Activated effector memory CD4-positive, alpha-beta T cell treated with Interleukin-2 at 50 U/mL for 16 hours (primary cell): Measurements from ENCODE around the gene PPP1R15B.

ENCODE experiments used
- DNase-seq: peaks from one replicate; pipeline ENCODE4 v3.0.0-alpha.2; 2020

The PPP1R15B gene

DNA sequence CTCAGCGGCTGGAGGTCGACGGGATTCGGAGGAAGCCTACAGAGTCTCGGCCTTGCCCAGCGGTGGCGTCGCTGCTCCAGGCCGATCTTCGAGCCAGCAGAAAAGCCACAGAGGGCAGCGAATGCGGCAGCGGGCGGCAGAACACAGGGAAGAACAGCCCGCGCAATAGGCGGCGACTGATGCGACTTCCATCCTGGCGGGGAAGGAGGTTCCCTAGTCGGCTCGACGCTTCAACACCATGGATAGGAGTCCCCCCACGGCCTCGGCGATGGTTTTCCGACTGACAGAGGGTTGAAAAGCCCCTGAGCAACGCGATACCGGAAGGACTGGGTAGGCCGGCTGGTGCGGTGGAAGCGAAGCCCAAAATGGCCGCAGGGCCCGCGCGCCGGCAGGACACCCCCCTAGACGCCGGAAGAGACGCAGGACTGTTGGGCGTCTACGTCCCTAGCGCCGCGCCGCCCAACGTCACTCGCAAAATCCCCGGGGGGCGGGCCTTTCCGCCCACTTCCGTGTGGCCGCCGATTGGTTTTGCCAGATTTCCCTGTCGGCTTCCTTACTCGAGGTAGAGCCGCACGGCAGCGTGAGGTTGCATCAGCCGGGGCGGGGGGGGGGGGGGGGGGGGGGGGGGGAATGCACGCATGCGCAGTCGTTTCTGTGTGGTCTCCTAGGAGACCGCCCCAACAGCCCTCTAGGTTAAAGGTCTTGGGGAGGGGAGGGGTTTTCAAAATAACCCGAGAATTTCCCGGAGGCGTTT is at the start of gene PPP1R15B:
Gene PPP1R15B (minus strand): TSS at position 367 of the 754 bp plus-strand sequence. CDS start 406 bp downstream, outside the sequence.
- peak; percentile 98 for DNase-seq

DNA sequence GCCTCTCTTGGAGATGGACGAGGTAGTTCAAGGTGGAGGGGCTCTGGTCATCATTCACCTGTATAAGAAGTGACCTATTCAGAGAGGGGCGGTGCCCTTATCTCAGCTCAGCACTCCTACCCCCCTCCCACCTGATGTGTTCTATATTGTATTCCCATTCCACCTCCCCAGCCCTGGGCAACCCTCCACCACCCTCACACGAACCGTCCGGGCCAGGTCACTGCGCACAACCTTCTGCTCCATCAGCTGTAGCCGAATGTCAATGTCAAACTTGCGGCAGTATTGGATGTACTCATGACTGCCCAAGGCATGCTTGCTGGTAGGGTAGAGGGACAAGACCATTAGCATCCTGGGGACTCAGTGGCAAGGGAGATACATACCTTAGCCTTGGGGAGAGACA is 48.7 kb upstream of the PPP1R15B start:
- DNase-seq = no peak

DNA sequence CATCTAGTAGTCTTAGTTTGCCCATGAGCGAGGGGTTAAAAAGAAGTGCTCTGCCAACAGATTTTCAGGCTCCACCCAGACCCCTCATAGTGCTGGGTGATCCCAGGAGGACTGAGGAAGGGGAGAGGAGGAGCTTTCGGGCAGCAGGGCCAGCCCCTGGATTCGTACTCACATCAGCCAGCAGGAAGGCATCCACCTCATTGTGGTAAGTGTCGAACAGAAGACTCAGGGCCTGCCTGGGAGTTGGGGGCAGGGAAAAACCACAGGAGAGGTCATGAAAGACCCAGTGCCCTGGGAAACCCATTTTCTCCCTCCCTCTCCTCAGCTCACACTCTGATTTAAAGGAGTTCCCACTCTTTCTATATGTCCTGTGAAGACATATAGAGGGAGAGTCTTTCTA is 48.1 kb upstream of the PPP1R15B start:
- DNase-seq = no peak

DNA sequence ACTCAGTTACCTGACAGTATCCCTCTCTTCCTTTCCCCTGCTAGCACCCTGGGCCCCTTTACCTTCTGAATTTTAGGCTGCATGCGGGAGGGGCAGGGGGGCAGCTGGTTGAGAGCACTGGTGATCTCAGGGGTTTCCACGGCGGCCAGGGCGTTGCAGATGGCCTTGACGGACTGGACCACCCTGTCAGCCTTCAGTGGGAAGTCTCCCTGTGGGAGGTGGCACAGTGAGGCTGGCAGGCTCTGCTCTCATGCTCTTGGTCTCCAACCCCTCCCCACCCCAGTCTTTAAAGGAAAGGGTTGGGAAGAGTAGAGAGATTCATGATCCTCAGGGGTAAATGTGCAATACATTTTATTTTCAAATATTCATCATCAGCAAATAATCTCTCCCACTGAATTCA is 46.0 kb upstream of the PPP1R15B start:
- DNase-seq = no peak

DNA sequence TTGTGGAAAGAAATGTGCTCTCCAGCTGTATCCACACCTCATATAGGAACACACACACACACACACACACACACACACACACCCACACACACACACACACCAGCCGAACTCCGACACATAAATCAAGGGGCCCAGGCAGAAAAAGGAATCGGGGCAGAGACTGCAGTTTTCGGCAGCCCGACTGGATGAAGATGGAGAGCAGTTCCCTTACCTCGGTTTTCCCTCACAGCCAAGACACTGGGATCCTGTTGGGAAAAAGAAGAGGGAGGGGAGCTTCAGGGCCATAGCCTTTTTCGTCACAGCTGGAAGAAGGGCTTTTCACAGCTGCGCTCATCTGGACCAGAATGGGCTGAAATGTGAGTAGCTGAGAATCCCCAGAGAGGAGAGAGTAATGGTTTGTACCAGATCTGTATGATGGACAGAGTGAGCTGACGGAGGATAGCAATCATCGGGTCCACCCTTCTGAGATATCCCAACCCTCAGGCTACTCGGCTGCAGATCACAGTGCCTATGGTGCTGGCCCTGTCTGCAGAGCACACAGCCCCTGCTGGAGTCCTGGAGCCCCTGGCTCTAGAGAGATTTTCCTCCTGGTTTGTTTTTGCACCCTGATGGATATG is 45.3 kb upstream of the PPP1R15B start:
- no peak for DNase-seq

DNA sequence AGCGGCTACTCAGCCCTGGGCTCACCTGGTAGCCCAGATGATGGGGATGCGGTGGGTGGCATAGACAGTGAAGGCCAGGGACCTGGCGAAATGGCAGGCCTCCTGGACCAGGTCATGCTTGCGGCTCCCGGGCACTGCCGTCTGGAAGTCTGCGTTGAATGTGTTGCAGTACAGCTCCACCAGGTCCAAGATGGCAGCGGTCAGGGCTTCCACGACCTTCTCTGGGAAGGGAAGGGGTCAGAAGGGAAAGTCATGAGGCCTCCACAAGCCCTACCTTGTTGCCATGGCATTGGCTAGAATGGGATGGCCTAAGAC is 44.2 kb upstream of the PPP1R15B start:
- no peak for DNase-seq

DNA sequence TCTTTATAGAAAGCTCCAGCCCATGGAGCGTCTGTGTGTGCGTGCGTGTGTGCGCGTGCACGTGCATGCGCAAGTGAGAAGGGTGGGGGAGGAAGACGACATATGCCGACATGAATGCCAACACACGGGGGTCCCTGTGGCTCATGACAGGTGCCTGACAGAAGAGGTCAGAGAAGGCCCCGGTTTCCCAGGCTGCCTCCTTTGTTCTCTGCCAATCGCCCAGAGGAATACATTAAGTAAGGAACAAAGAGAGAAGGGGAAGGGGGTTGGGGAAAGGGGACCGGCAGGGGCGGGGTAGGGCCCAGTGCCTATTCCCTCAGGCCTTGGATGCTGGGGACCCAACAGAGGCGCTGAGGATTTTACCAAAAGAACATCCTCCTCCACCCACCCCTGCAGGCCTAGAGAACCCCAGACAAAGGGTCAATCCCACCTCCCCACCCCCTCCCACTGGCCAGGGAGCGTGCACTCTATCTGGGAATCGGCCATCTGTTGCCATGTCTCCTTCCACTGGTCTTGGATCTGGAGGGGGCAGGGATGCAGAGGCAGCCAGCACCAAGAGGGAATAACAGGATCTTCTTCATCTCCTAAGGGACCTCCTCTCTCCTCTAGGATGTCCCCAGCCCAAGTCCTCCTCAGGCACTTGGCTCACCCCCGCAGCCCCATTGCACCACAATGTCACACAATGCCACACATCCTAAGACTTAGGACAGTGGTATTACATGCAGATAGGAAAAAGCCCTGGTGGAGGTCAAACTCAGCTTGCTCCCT is 43.6 kb upstream of the PPP1R15B start:
- DNase-seq = no peak

DNA sequence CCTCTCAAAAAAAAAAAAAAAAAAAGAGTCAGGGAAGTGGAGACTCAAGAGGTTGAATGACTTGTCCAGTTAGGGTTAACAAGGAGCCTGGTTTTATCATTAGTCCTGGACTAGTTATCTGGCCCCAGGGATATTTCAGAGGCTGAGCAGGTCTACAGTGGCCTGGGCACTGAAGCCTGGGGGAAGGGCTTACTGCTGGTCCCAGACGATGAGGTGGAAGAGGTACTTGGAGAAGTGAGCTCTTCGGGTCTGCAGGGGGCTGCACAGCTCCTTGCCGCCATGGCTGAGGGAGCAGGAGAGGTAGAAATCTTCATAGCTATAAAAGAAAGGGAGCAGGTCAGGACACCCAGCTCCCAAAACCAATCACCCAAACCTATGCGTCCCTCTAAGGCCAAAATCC is 42.9 kb upstream of the PPP1R15B start:
- DNase-seq = no peak

DNA sequence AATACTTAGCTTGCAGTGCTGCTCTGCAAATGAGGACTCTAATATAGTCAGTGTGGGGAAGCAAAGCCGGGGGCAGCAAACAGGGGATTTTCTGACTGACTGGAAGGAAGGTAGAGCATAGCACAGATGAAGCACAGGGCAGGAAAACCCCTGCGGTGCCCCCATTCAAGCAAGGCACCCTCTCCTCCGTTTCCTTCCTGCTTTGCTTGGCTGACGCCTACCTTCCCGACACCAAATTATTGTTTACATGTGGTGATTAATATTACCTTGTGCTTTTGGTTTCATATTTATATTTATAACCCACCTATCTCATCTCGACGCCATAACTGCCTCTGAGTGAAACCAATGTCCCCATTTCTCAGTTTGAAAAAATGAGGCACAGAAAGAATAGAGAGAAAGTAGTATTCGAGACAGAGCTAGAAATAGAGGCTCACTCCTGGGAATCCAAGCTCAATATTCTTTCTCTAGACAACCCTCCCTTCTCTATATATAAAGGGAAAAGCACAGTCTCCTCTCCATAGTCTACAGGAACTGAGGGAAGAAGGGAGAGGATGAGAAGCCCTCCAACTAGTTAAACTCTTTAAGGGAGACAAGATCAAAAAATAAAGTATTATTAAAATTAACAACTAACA is 41.6 kb upstream of the PPP1R15B start:
- peak; percentile 60 for DNase-seq

DNA sequence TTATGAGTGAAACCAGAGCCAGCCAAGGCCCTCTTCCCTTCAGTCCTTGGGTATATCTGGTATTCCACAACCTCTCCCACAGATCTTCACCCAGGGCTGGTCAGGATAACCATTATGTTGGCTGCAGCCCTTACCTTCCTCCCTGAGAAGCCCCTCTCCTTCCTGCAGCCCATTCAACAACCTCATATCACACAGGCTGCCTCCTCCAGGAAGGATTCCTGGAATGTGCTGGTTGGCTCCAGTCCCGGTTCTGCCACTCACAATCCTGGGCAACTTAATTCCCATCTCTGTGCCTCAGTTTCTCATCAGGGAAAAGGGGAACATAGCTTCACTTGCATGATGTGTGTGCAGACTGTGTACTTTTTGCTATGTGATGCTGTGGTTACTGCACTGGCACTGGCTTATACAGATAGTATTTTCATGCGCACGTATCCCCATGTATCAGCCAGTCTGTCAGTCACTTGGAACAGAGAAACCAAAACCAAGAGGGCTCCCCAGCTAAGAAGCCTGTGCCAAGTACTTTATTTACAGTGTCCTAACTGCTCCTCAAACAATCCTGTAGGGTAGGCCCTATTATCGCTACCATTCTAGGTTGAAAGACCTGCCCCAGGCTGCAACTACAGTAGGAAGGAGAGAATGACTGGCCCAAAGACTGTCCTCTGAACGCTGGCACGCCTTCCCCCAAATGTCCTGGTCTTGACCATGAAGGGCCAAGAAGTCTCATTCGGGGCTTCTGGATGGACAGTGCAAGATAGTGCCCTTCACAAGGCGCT is 39.9 kb upstream of the PPP1R15B start:
- no peak for DNase-seq

DNA sequence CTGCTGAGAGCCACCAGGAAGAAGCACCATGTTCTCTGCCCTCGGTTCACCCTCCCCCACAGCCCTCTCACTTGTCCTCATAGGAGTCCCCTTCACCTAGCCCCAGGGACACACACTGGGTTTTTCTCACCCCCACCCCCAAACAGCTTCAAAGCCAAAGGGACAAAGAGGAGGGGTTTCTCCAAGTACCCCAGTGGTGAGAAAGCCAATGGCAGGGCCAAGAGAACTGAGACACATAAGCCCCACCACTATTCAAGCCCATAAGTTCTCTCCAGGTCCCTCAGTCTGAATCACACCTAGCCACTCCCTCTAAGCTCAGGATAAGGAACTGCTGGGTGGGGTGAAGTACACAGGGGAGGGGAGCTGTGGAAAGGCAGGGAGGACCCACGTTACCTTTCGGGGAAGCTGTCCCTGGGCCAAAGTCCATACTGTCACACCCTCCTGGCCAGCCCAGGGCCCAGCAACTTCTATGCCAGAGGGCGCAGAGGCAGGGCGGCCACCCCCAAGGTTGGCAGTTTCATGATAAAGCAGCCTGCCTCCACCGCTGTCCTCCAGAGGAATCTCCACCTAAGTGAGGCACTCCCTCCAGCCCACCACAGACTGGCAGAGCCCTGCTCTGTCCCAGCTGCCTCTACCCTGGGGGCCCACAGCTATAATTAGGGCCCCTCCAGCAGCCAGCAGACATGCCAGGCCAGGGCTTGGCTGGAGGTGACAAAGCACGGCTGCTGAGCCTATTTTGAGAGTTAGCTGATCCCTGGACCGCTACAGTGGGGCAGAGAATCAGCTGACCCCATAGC is 39.0 kb upstream of the PPP1R15B start:
- DNase-seq = no peak

DNA sequence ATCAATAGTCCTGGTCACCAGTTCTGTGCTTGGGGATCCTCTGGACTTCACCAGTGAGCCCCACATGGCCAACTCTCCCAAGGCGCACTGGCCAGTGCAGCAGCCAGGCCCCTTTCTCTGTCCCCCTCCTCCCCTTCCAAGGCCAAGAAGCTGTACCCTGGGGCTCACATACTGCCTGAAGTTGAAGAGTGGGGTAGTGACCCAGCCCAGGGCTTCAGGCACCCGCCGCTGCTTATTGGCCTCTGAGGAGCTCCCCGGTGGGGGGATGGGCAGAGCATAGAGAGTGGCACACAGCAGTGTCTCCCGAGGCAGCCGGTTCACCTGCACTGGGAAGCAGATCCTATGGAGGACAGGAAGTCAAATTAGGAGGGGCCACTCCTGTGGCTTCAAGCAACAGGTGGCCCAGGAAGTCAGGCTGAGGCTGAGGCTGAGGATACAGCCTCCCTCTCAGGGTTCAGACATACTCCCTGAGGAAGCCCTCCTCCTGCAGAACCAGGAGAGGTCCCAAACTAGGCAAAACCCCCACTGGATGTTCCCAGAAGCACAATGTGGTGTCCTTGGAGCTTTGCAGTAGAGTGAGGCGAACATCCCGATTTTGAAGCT is 38.2 kb upstream of the PPP1R15B start:
- DNase-seq = no peak

DNA sequence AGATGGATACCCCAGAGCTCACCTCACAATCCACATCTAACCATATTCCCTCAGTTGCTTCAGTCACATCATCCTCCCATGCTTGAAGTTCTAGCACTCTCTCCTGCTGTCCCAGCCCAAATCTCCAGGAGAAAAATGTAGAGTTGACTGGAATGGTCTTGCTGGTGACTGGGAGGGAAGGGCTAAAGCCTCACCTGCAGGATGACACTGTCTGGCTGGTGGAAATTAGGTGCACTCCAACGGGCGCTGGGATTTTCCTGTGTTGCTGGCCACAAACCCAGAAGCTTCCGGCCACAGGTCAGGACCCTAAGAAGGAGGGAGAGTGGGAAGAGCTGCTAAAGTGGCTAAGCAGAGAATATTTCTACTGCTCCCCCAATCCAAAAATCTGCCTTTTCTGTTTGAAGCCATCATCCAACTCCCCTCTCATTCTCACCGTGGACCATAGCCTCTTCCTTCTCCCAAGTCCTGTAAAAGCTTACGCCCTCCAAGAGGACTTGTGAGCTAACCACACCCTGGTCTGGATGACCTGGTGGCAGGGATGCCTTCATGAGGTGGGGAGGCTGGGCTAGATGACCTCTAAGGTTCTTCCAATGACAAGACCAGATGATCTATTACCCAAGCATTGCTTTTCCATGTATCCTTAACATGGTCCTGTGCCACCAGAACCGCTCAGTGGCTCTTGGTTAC is 37.5 kb upstream of the PPP1R15B start:
- no peak for DNase-seq

DNA sequence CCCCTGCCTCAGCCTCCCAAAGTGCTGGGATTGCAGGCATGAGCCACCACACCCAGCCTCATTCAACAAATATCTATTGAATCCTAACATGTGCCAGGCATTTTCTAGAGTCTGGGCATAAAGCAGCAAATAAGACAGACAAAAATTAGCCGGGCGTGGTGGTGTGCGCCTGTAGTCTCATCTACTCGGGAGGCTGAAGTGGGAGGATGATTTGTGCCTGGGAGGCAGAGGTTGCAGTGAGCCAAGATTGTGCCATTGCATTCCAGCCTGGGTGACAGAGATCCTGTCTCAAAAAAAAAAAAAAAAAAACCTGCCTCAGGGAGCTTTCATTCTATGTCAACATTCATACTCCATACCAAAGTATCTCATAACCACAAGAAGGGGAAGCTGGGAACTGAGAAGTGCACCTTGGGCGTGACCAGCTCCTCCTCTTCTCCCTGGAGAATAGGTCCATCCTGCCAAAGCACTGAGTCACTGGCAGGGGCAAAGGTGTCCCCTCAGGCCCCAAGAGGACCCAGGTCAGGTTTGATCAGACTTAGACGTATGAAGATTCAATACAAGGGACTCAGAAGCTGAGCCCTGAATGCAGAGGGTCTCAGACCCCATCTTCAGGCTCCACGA is 36.8 kb upstream of the PPP1R15B start:
- DNase-seq = no peak

DNA sequence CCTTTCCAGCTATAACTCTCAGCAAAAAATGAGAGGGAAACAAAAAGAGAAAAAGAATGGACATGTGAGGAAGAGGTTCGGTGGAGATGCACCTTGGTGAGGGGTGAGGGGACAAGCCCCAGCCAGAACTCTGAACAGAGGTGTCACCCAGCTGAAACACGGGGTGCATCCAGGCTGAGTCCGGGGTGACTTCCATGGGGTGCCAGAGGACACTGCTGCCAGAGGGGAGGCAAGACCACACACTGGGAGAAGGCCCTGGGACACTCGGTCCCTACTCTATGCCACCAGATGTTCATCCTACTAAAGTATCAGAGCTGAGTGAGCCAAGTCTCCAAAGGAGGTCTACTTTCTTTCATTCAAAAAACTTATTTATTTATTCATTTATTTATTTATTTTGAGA is 36.1 kb upstream of the PPP1R15B start:
- no peak for DNase-seq

DNA sequence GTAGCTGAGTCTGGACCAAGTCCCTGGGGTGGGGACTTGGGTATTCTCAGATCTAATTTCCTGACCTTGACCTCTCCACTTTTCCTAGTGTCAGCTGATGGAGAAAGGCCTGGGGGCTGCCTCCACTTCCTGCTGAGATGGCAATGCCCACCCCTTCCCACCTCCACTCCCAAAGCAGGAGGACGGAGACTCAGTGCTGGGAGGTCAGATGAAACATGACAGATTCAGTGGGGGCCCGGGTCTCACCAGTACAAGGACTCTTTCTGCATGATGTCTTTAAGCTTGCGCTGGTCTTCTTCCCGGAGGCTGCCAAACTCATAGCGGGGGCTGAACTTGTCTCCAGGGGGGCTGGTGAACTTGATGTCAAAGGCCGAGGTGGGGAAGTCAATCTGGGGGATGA is 35.6 kb upstream of the PPP1R15B start:
- no peak for DNase-seq

DNA sequence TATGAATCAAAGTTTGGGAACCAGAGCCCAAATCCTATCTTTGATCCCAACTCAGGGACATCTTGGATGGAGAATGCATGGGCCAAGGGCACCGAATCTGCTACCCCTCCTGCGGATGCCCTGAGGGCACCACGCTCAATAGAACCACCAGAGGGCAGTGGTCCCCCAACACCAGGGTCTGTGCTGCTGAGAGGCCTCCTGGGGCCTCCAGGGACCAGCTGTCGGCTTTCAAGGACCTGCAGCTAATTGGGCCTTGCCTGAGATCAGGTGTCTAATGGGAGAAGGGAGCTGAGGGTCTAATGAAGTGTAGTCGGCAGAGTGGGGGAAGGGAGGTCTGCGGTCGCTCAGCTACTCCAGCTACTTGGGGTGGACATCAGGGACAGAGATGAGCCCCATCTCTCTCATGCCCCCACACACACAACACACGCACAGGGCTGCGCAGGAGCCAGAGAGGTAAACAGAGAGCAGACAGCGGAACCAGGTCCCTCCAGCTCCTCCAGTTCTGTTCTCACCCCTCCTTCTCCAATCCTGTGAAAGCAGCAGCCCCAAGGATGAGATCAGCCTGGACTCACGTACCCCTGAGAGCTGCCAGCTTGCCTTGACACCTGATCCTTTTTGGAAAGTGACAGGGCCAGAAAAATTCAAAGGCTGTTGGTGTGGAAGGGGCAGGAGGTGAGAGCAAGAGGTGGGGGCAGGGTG is 34.9 kb upstream of the PPP1R15B start:
- peak; percentile 60 for DNase-seq

DNA sequence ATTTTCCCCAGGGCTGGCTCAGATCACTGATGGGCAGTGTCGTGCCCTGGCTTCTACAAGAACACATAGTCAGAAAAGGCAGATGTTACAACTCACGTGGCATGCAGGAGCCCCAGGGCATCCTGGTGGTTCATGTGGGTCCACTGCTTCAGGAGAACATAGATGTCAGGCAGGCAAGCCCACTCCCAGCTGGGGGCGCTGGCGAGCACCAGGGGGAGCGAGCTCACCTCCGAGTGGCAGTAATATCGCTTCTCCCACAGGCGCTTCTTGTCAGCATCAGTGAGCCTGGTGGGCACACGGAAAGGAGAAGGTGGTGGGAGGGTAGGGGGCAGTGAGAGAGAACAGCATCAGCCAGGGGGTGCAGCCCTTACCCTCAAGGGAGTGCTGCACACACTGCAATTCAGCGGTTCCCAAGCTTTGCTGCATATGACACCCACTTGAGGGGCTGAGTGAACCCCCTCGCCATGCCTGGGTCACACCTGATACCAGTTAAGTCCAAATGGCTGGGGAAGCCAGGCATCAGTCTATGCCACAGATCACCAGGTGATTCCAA is 34.3 kb upstream of the PPP1R15B start:
- peak; percentile 22 for DNase-seq

DNA sequence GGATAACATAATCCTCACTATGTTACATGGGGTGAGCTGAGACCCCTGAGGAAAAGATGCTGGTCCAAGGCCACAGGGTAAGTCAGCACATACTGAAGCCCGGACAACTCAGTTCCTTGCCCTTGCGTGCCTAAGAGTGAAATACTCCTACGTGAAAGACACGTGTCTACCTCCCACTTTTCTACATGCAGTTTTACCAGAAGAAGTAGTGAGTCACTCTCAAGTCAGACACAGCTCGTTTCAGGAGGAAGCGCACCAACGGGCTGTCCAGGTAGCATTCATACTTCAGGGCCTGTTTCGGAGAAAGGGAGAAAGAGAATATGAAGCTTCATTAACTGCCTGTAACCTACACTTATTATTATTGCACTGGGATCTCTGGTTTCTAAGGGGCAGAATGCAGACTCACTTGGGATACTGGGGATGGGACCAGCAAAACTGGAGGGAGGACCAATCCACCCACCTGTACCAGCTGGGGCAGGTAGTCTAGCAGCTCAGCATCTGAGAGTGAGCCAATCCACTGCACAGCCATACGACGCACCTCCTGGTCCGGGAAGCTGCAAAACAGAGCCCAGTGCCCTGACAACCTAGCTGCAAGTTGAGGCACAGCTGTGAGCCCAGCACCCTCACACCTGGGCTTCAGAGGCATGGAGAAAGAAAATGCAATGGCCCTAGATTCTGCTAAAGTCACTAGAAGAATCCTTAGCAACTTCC is 32.4 kb upstream of the PPP1R15B start:
- no peak for DNase-seq
